ENCODE data around the gene SERP2. TPM values are rescaled to one million over a fixed set of nuclear protein-coding genes. Genes with fewer than 3 reads are reported as not detected.

The SERP2 gene
- total and polyA plus RNA-seq, 2 donors (not counting 3 experiments of a cell fraction or from before 2014, with no cell fraction given) = 0.30 TPM; not detected in 1

- dilution Hi-C loops (cut with MboI; ENCODE audit: extremely low pct_ligation_motif_present, low sequenced_read_pairs) = no loop called here
- no peak for TF ChIP-seq MAX (IDR thresholded peaks at IDR 0.05; ENCODE audit: insufficient read depth, insufficient read length)
- Histone ChIP-seq H3K4me1 (ENCODE audit: control insufficient read depth, extremely low read depth, insufficient read depth, low read length) (peaks cover 51% of the 10 kb centered on the region), H3K4me2 (ENCODE audit: insufficient read depth, low read length) (peak overlapping the region; percentile 72), H3K36me3 (ENCODE audit: control insufficient read depth in 2 of 2, extremely low read depth in 1 of 2, insufficient read depth in 2 of 2, low read length in 2 of 2) (no peaks in the 10 kb centered on the region), H3K4me3 (replicated peaks in 1 of 3; ENCODE audit: insufficient read depth in 1 of 3, low read depth in 1 of 3, low read length in 3 of 3) (no peak overlapping the region), H4K20me1 (replicated peaks; ENCODE audit: control insufficient read depth, extremely low read depth, insufficient read depth, low read length) (no peaks in the 10 kb centered on the region), H3K27me3 (ENCODE audit: control insufficient read depth in 2 of 2, insufficient read depth in 2 of 2, low read length in 2 of 2) (no peaks in the 10 kb centered on the region), H3K79me2 (ENCODE audit: control insufficient read depth, insufficient read depth, low read length) (no peaks in the 10 kb centered on the region), H3K9me3 (replicated peaks; ENCODE audit: control insufficient read depth, insufficient read depth, low read length) (no peaks in the 10 kb centered on the region), H3K9me1 (replicated peaks; ENCODE audit: control insufficient read depth, extremely low read depth, insufficient read depth, low read length) (no peaks in the 10 kb centered on the region), H3K27ac (ENCODE audit: insufficient read depth, low read depth, low read length) (peak overlapping the region; percentile 89), H2AFZ (ENCODE audit: low read depth, low read length) (peak overlapping the region; percentile 58), H3K9ac (replicated peaks; ENCODE audit: extremely low read depth, insufficient read depth, low read length) (peak overlapping the region; percentile 61)
- FAIRE-seq (peak; percentile 15), DNase-seq (ENCODE audit: low read depth, low spot score) (no peak)
- BruUV-seq (replicated peaks) = TSS peak; percentile 73
- ChIA-PET CTCF (interaction anchor here (0.5 to 2.8 kb wide), 8 partner anchors 10 to 322 kb away, joined by 3 to 8 read pairs (median 5); no protein-coding TSS in a partner anchor), POLR2A (interaction anchor here (0.8 to 1.1 kb wide), 3 partner anchors 70 to 175 kb away, joined by 3 read pairs; no protein-coding TSS in a partner anchor)
- intact Hi-C loops (cut with micrococcal nuclease) = loop anchor here (2.0 kb wide), 1 partner anchor 58 kb away; no protein-coding TSS in a partner anchor
Measured at GRCh38 chr13:44365008-44365407, 8.6 kb upstream of the SERP2 start.

GRCh38 chr13:44365899-44366298 is 7.7 kb upstream of the SERP2 start:
- no TSS peak for BruUV-seq (replicated peaks)
- CTCF ChIA-PET = interaction anchor here (0.9 to 2.0 kb wide), 4 partner anchors 11 to 71 kb away, joined by 3 to 8 read pairs (median 4); no protein-coding TSS in a partner anchor
- Histone ChIP-seq H3K27me3 (ENCODE audit: control insufficient read depth in 2 of 2, insufficient read depth in 2 of 2, low read length in 2 of 2) (no peaks in the 10 kb centered on the region), H3K4me2 (ENCODE audit: insufficient read depth, low read length) (no peak overlapping the region), H3K9me1 (replicated peaks; ENCODE audit: control insufficient read depth, extremely low read depth, insufficient read depth, low read length) (no peaks in the 10 kb centered on the region), H3K4me3 (replicated peaks in 1 of 3; ENCODE audit: insufficient read depth in 1 of 3, low read depth in 1 of 3, low read length in 3 of 3) (no peak overlapping the region), H2AFZ (ENCODE audit: low read depth, low read length) (no peak overlapping the region), H4K20me1 (replicated peaks; ENCODE audit: control insufficient read depth, extremely low read depth, insufficient read depth, low read length) (no peaks in the 10 kb centered on the region), H3K9ac (replicated peaks; ENCODE audit: extremely low read depth, insufficient read depth, low read length) (no peak overlapping the region), H3K9me3 (replicated peaks; ENCODE audit: control insufficient read depth, insufficient read depth, low read length) (no peaks in the 10 kb centered on the region), H3K27ac (ENCODE audit: insufficient read depth, low read depth, low read length) (peak overlapping the region; percentile 89), H3K36me3 (ENCODE audit: control insufficient read depth in 2 of 2, extremely low read depth in 1 of 2, insufficient read depth in 2 of 2, low read length in 2 of 2) (no peaks in the 10 kb centered on the region), H3K79me2 (ENCODE audit: control insufficient read depth, insufficient read depth, low read length) (no peaks in the 10 kb centered on the region), H3K4me1 (ENCODE audit: control insufficient read depth, extremely low read depth, insufficient read depth, low read length) (peaks cover 46% of the 10 kb centered on the region)
- dilution Hi-C loops (cut with MboI; ENCODE audit: extremely low pct_ligation_motif_present, low sequenced_read_pairs) = no loop called here
- intact Hi-C loops (cut with micrococcal nuclease) = loop anchor here (2.0 kb wide), 1 partner anchor 59 kb away; no protein-coding TSS in a partner anchor
- no peak for FAIRE-seq
- TF ChIP-seq GATA2 (IDR thresholded peaks at IDR 0.05; ENCODE audit: insufficient read depth, insufficient read length, low read depth, low read length) (no peak), EZH2 (IDR thresholded peaks at IDR 0.05; ENCODE audit: borderline replicate concordance, low read depth, low read length, severe bottlenecking) (no peak), MYC (IDR thresholded peaks at IDR 0.05; ENCODE audit: low read depth, low read length) (no peak), MAX (IDR thresholded peaks at IDR 0.05; ENCODE audit: insufficient read depth, insufficient read length) (no peak), CTCF (IDR thresholded peaks at IDR 0.05; ENCODE audit: extremely low read depth in 1 of 2, insufficient read depth in 1 of 2, low read depth in 1 of 2, low read length in 2 of 2) (no peak), FOS (IDR thresholded peaks at IDR 0.05; ENCODE audit: borderline replicate concordance, insufficient read depth, low read length) (no peak), JUN (IDR thresholded peaks at IDR 0.05; ENCODE audit: borderline replicate concordance, insufficient read depth, insufficient read length, low read depth) (no peak), POLR2A (IDR thresholded peaks at IDR 0.05; ENCODE audit: low read depth, low read length) (no peak), POLR2AphosphoS5 (IDR thresholded peaks at IDR 0.05; ENCODE audit: insufficient read depth, low read depth, low read length) (no peak)
- POLR2A ChIA-PET = no interaction called here
- DNase-seq (ENCODE audit: low read depth, low spot score) = peak; percentile 16

Measured in endothelial cell of umbilical vein (primary cell).